Stimulated activated memory B cell treated with anti-CD40 and anti-IgM and Interleukin-4, amounts not matched to agents 10 μg/mL and 1 μg/mL and 100 μg/mL, for 72 hours (primary cell): ENCODE results near the gene PSTK.

ENCODE experiments used
- ATAC-seq: fragments of 150-1000 bp; cut with Tn5 transposase; 2 replicates; pipeline ENCODE4 v1.10.0; 2021
- H3K27ac Mint-ChIP-seq: one replicate; pipeline ENCODE4 v1.8.0; 2022; ENCODE audit warnings: mild to moderate bottlenecking, mixed read lengths
- H3K27me3 Mint-ChIP-seq: one replicate; pipeline ENCODE4 v1.8.0; 2022; ENCODE audit warnings: mixed read lengths
- H3K36me3 Mint-ChIP-seq: one replicate; pipeline ENCODE4 v1.8.0; 2022; ENCODE audit warnings: mixed read lengths
- H3K4me1 Mint-ChIP-seq: one replicate; pipeline ENCODE4 v1.8.0; 2022; ENCODE audit warnings: mixed read lengths
- H3K4me3 Mint-ChIP-seq: one replicate; pipeline ENCODE4 v1.8.0; 2022; ENCODE audit warnings: mild to moderate bottlenecking, moderate library complexity, mixed read lengths
- H3K9me3 Mint-ChIP-seq: one replicate; pipeline ENCODE4 v1.8.0; 2022; ENCODE audit warnings: mixed read lengths

PSTK gene

DNA sequence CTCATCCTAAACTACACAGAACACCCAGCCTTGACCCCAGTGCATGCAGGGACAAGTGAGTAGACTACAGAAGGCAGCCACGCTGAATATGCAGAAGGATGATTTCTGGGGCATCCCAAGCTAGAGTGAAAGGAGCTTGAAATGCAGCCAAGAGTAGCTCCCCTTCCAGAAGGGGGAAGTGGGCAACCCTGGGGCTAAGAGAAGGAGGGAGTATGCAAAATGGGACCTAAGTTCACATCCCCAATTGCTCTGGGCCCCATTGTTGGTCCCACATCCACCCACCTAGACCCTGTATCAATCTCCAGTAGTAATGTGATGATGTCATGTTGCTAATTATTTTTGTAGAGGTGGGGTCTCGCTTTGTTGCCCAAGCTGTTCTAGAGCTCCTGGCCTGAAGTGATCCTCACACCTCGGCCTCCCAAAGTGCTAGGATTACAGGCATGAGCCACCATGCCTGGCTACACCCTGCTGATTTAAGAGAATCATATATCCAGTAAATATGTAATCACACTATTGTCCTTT lies 5.6 kb upstream of the PSTK start:
- ATAC-seq, result peak; percentile 50
- no peak overlapping the region for H3K4me3 Mint-ChIP-seq
- H3K9me3 Mint-ChIP-seq, result no peaks in the 10 kb centered on the region
- no peaks in the 10 kb centered on the region for H3K27me3 Mint-ChIP-seq
- H3K27ac Mint-ChIP-seq, result no peak overlapping the region
- peaks cover 8% of the 10 kb centered on the region for H3K4me1 Mint-ChIP-seq
- no peaks in the 10 kb centered on the region for H3K36me3 Mint-ChIP-seq

DNA sequence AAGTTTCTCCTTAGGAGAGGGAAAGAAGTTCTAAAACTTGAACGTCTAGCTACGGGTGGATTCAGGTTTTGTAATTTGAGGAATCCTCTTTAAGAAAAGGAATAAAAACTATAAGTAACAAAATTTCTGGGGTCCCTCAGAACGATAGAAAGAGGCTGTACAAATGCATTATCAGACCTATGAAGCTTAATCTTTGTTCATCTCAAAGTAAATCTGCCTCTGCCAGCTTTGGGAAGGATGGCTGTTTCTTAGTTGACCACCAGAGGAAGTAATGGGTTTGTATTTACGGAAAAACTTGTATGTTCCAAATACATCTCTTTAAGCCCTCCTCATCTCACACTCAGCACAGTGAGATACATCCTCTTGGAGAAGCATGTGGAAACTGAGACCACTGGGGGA lies 864 bp downstream of the PSTK start:
- peak overlapping the region; percentile 85 for H3K4me3 Mint-ChIP-seq
- no peaks in the 10 kb centered on the region for H3K27me3 Mint-ChIP-seq
- H3K9me3 Mint-ChIP-seq, result no peaks in the 10 kb centered on the region
- H3K36me3 Mint-ChIP-seq, result peaks cover 8% of the 10 kb centered on the region
- peak overlapping the region; percentile 98 for H3K27ac Mint-ChIP-seq
- no peak for ATAC-seq
- H3K4me1 Mint-ChIP-seq, result peaks cover 19% of the 10 kb centered on the region

DNA sequence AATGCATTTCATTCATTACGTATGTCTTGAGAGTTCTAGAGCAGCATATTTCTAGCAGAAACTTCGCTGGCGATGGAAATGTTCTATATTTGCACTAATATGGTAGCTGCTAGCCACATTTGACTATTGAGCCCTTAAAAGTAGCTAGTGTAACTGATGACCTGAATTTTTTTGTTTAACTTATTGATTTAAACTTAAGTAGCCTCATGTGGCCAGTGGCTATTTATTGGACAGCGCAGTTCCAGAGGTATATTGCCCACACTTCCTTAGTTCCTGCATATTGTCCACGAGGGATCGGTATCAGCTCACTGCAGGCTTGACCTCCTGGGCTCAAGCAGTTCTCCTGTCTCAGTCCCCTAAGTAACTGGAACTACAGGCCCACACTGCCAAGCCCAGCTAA lies 3.7 kb downstream of the PSTK start:
- no peak for ATAC-seq
- no peak overlapping the region for H3K4me3 Mint-ChIP-seq
- peaks cover 19% of the 10 kb centered on the region for H3K36me3 Mint-ChIP-seq
- H3K9me3 Mint-ChIP-seq, result no peaks in the 10 kb centered on the region
- no peaks in the 10 kb centered on the region for H3K27me3 Mint-ChIP-seq
- H3K27ac Mint-ChIP-seq, result no peak overlapping the region
- peaks cover 19% of the 10 kb centered on the region for H3K4me1 Mint-ChIP-seq

DNA sequence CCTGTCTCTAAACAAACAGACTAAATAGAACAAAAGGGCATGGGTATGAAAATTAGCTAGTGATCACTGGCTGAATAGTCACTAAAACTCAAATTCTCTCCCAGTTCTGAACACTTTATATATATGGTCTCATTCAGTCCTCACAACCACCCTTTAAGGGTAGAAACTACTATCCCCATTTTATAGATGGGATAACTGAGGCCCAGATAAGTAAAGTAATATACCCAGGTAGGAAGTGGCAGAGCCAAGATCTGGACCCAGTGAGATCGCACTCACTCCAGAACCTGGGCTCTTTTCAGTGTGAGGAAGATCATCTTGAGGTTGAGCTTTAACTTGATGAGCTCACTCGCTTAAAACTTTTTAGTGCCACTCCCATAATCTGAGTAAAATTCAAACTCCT lies 4.5 kb downstream of the PSTK start:
- Mint-ChIP-seq H3K36me3 (peaks cover 19% of the 10 kb centered on the region), H3K9me3 (no peaks in the 10 kb centered on the region), H3K4me3 (no peak overlapping the region), H3K27ac (no peak overlapping the region), H3K4me1 (peaks cover 18% of the 10 kb centered on the region), H3K27me3 (no peaks in the 10 kb centered on the region)
- no peak for ATAC-seq

DNA sequence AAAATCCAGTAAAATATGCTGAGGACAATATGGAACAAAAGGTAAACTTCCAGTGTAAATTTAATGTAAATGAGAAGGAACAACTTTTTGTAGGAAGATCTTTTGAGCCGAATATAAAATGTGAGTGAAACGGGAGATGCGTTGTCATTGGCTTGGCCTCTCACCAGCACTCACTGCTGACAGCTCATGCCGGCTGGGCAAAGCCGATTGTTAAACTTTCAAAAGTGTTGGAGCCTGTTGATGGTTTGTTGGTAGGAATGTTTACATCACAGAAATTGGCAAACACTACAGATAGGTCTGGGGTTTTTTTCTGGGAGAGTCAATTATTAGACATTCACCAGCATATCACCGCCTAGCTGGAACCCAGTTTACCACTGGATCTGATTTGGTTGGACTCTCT lies 6.1 kb downstream of the PSTK start:
- Mint-ChIP-seq H3K9me3 (no peaks in the 10 kb centered on the region), H3K27me3 (no peaks in the 10 kb centered on the region), H3K36me3 (peaks cover 24% of the 10 kb centered on the region), H3K27ac (no peak overlapping the region), H3K4me1 (peaks cover 2% of the 10 kb centered on the region), H3K4me3 (no peak overlapping the region)
- no peak for ATAC-seq

DNA sequence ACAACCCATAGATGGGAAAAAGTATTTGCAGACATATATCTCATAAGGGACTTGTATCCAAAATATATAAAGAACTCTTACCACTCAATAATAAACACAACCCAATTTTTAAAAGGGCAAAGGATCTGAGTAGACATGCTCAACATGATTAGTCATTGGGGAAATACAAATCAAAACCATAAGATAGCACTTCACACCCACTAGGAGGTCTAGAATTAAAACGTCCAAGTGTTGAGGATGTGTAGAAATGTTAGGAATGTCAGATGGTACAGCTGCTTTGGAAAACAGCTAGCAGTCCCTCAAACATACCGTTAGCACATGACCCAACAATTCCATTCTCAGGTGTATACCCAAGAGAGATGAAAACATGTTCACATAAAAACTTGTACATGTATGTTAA lies 8.3 kb downstream of the PSTK start:
- Mint-ChIP-seq H3K27me3 (no peaks in the 10 kb centered on the region), H3K36me3 (peaks cover 24% of the 10 kb centered on the region), H3K27ac (no peak overlapping the region), H3K4me3 (no peak overlapping the region), H3K4me1 (no peaks in the 10 kb centered on the region), H3K9me3 (no peaks in the 10 kb centered on the region)
- ATAC-seq, result no peak

DNA sequence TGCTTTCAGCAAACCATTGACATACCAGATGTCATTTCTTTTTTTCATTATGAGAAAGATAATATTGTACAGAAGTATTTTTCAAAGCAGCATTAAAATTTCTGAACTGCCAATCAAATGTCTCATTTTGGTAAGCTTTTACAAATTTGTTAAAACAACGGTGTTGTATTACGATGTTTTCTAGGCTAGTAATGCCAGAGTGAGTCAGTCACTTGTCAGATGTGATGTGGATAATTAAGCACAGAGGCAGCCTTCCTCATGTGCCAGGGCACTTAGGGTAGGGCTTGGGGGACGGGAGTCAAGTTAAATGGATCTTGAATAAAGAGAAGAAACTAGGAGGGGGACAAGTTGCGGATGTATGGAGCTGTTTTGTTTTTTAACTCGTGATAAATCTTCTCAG lies 10.1 kb downstream of the PSTK start:
- no peak overlapping the region for H3K4me3 Mint-ChIP-seq
- H3K4me1 Mint-ChIP-seq, result no peaks in the 10 kb centered on the region
- H3K36me3 Mint-ChIP-seq, result peaks cover 31% of the 10 kb centered on the region
- no peak for ATAC-seq
- H3K27ac Mint-ChIP-seq, result no peak overlapping the region
- no peaks in the 10 kb centered on the region for H3K27me3 Mint-ChIP-seq
- no peaks in the 10 kb centered on the region for H3K9me3 Mint-ChIP-seq

DNA sequence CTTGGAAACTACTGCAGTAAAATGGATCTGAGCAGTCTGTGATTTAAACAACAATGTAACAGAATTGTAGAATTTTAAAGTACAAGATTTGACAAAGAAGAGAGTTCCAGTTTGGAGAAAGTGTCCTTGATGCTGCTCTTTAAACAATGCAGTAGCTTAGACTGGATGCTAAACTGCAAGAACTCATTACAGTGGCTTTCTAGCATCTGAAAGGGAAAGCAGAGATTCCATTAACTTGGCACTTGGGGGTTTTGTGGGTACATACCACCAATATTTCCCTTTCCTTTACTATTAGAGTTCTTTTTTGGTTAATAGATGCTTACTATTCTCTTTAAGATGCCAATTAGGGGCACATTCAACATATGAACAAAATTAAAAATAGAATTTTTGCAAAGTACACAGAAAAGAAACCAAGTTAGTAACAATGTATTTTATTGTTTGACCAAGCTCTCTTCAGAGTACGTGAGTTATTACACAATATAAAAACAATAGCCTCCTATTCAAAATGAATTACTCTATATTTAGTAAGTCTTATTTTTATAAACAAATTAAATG lies 11.9 kb downstream of the PSTK start:
- Mint-ChIP-seq H3K4me3 (no peak overlapping the region), H3K36me3 (peaks cover 27% of the 10 kb centered on the region), H3K4me1 (no peaks in the 10 kb centered on the region), H3K27ac (no peak overlapping the region), H3K27me3 (no peaks in the 10 kb centered on the region), H3K9me3 (no peaks in the 10 kb centered on the region)
- no peak for ATAC-seq

DNA sequence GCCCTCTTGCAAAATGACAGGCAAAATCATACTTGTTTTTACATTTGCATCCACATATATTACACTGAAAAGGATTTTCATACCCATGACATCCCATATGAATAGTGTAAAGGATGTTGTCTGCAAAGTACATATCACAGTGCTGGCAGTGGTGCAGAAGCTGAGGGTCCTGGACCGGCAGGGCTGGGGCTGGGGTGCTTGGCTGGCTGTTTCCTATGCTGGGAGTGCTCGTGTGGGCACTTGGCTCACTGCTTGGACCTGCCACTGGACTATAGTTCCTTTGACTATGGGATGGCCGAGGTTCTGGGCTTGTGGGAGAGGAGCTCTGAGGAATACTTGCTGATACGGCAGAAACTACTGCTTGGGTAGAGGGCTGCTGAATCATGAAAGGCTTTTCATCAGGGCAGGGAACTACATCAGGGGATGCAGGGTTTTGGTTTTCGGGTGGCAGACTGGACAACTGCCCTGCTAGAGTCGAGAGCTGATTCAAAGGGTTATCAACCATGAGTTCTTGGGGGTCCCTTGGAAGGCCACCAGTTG lies 13.7 kb downstream of the PSTK start:
- Mint-ChIP-seq H3K9me3 (no peaks in the 10 kb centered on the region), H3K27me3 (no peaks in the 10 kb centered on the region), H3K36me3 (peaks cover 32% of the 10 kb centered on the region), H3K4me3 (no peak overlapping the region), H3K27ac (no peak overlapping the region), H3K4me1 (no peaks in the 10 kb centered on the region)
- no peak for ATAC-seq

DNA sequence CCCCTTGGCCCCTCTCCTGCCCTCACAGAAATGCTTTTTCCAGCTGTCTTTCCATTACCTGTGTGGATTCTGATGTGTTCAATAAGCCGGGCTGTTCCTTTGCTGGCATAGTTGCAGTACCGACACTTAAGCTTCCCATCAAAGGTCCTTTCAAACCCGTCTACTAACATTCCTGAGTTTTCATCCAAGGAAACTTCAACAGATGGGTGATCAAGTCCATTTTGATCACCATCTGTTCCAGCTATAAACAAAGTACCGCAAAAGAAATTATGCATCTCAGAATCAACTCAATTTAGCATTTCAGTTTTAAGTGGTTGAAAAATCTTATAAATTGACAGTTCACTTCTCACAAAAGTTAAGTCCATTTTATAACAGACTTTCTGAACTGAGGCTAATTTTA lies 15.7 kb downstream of the PSTK start:
- Mint-ChIP-seq H3K27me3 (no peaks in the 10 kb centered on the region), H3K27ac (no peak overlapping the region)

DNA sequence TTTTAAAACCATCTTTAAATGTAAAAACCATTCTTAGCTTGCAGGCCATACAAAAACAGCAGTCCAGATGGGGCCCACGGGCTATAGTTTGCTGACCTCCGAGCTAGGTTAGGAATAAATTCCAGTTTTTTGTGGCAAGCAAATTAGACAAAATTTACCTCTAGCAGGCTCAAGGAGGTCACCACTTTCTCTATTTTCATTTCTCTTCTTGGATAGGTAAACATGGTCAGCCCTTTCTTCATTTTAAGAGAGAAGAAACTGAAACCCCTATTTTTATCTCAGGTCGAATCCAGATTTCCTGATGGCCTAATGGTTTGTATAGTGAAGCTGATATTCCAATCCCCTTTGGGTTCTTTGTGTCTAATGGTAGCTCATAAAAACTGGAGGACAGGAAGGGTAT lies 17.7 kb downstream of the PSTK start:
- peaks cover 25% of the 10 kb centered on the region for H3K4me1 Mint-ChIP-seq
- no peak overlapping the region for H3K4me3 Mint-ChIP-seq
- H3K9me3 Mint-ChIP-seq, result no peaks in the 10 kb centered on the region
- peaks cover 40% of the 10 kb centered on the region for H3K36me3 Mint-ChIP-seq
- ATAC-seq, result no peak
- H3K27me3 Mint-ChIP-seq, result no peaks in the 10 kb centered on the region
- H3K27ac Mint-ChIP-seq, result no peak overlapping the region

More for the DNA sequence above, 15.7 kb downstream of the PSTK start:
- no peaks in the 10 kb centered on the region for H3K9me3 Mint-ChIP-seq
- peaks cover 18% of the 10 kb centered on the region for H3K4me1 Mint-ChIP-seq
- ATAC-seq, result no peak
- peaks cover 31% of the 10 kb centered on the region for H3K36me3 Mint-ChIP-seq
- no peak overlapping the region for H3K4me3 Mint-ChIP-seq

DNA sequence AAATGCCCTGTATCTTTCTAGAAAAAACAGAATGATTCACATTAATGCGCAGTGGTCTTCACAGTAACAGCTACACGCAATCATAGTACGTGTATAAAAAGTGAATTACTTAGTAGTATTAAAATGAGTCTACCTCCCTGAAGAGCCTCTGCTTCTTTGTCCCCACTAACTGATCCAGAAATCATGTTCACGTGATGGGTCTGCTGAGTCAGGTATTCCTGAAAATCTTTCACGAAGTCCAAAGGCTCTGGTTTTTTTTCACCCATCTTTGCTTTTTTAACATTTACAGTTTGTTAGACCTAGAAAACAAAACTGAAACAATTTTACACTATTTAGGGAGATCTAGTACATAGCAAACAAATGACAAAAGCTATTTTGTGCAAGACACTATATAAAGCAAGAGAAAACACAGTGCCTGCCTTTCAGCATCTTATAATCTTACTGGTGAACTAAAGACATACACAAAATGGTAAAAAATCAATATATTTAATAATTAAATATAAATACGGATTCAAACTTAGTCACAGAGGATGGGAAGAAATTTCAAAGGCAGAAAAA lies 18.2 kb downstream of the PSTK start:
- H3K4me3 Mint-ChIP-seq, result no peak overlapping the region
- H3K36me3 Mint-ChIP-seq, result peaks cover 40% of the 10 kb centered on the region
- H3K4me1 Mint-ChIP-seq, result peaks cover 25% of the 10 kb centered on the region
- H3K27ac Mint-ChIP-seq, result no peak overlapping the region
- no peaks in the 10 kb centered on the region for H3K9me3 Mint-ChIP-seq
- no peaks in the 10 kb centered on the region for H3K27me3 Mint-ChIP-seq
- no peak for ATAC-seq

DNA sequence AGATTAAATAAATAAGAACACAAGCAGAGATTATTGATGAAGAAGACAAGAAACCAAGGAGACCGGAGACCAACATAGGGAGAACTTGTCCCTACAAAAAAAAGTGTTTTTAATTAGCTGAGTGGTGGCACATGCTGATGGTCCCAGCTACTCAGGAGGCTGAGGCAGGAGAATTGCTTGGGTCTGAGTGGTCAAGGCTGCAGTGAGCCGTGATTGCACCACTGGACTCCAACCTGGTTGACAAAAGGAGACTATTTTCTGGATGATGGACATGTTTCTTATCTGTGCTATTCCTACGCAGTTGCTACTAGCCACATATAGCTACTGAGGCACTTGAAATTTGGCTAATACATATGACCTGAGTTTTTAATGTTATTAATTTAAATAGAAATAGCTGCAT lies 18.7 kb downstream of the PSTK start:
- Mint-ChIP-seq H3K27ac (no peak overlapping the region), H3K4me1 (peaks cover 25% of the 10 kb centered on the region), H3K9me3 (no peaks in the 10 kb centered on the region), H3K36me3 (peaks cover 37% of the 10 kb centered on the region), H3K4me3 (no peak overlapping the region), H3K27me3 (no peaks in the 10 kb centered on the region)
- ATAC-seq, result no peak

DNA sequence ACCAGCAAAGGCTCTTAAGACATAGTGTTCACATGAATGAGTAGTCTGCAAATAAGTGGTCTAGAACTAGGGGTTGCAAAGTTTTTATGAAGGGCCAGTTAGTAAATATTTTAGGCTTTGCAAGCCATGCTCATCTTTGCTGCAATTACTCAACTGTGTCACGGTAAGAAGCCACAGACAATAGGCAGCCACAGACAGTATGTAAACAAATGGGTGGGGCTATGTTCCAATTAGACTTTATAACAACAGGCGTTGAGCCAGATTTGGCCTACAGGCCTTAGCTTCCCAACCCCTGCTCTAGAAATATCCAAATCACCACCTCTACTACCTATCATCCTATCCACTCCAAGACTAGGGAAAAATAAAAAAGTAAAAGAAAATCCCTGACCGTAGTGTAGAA lies 19.1 kb downstream of the PSTK start:
- Mint-ChIP-seq H3K4me1 (peaks cover 25% of the 10 kb centered on the region), H3K9me3 (no peaks in the 10 kb centered on the region), H3K27me3 (no peaks in the 10 kb centered on the region), H3K4me3 (no peak overlapping the region), H3K36me3 (peaks cover 33% of the 10 kb centered on the region), H3K27ac (peak overlapping the region; percentile 42)
- ATAC-seq, result no peak

DNA sequence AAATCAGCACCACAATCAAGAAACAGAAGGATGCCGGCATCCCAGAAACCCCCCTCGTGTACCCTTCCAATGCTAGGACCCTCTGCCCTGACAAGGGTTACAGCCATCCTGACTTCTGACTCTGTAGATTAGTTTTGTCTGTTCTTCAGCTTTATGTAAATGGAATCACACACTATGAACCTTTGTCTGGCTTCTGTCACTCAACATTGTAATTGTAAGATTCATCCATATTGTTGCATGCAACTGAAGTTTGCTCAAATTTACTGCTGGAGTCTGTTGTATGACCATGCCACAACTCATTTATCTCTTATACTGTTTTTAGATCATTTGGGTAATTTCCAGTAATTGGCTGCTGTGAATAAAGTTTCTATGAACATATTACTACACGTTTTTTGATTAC lies 20.0 kb downstream of the PSTK start:
- no peak overlapping the region for H3K27ac Mint-ChIP-seq
- no peak for ATAC-seq
- H3K4me3 Mint-ChIP-seq, result no peak overlapping the region
- H3K4me1 Mint-ChIP-seq, result peaks cover 25% of the 10 kb centered on the region
- no peaks in the 10 kb centered on the region for H3K27me3 Mint-ChIP-seq
- no peaks in the 10 kb centered on the region for H3K9me3 Mint-ChIP-seq
- H3K36me3 Mint-ChIP-seq, result peaks cover 29% of the 10 kb centered on the region

DNA sequence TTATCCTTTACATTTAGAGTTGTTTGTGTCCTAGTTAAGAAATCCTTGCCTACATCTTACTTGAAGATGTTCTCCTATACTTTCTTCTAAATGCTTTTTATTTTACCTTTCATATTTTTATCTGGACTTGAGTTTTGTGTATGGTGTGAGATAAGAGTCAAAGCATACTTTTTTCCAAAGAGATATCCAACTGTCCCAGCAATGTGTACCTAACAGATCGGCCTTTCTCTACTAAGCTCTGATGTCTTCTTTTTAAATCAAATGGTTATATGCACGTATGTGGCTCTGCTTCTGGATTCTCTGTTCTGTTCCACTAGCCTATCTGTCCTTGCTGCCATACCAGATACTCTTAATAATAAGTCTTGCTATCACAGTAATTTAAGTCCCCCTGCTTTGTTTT lies 21.2 kb downstream of the PSTK start:
- Mint-ChIP-seq H3K27me3 (no peaks in the 10 kb centered on the region), H3K27ac (no peak overlapping the region), H3K36me3 (peaks cover 20% of the 10 kb centered on the region), H3K9me3 (no peaks in the 10 kb centered on the region), H3K4me1 (peaks cover 34% of the 10 kb centered on the region), H3K4me3 (no peak overlapping the region)
- no peak for ATAC-seq
